Hematopoietic multipotent progenitor cell treated with erythropoietin and hydrocortisone succinate and interleukin-3 and kit ligand, for 17 days (in vitro differentiated cells): ENCODE measurements around the gene COQ4.

Source experiments
- DNase-seq: peaks from one replicate; pipeline ENCODE4 v3.0.0-alpha.2; 2015; ENCODE audit warnings: low spot score

Gene COQ4

DNA sequence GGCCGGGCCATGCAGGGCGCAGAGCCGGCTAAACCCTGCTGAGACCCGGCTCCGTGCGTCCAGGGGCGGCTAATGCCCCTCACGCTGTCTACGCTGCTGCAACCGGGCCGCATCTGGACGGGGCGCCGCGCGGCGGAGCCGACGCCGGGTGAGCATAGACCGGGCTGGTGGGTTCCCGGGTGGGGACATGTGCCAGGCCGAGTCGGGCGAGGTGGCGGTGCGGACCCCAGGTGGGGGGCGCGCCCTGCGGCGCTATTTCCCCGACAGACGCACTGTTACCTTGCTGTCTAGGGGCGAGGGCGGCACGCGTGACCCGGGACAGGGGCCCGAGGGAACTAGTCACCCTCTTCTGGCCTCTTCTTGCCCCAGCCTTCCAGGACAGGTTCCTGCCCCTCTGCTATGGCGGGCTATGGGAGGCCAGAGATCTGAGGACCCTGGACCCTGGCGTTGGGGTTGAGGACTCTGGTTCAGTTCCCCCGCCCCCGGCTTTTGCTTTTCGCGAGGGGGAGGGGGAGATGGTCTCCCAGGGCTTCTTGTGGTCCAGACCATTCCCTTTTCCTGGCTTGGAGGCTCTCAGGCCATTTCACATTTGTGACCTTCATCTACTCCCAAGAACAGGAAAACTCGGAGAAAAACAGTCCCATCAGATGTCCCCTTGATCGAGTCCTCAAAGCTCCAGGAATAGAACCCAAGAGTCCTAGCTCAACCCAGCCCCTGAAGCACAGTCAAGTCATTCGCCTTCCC lies 18.2 kb downstream of the COQ4 start:
- DNase-seq: no peak

DNA sequence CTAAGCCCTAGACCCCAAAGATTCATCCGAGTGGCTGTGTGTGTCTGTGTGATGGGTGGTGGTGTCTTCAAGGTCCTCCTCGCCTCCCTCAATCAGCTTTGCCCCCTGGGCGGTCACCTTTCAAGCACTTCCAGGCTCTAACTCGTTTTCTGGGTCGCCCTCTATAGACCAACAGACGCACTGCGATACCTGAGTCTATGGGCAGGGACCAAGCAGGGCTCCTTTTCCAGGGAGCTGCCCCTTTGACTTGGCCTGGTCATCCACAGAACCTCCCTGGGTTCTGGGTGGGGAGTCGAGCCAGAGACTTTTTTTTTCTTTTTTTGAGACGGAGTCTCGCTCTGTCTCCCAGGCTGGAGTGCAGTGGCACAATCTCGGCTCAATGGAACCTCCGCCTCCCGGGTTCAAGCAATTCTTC lies 18.8 kb downstream of the COQ4 start:
- DNase-seq: peak; percentile 60

DNA sequence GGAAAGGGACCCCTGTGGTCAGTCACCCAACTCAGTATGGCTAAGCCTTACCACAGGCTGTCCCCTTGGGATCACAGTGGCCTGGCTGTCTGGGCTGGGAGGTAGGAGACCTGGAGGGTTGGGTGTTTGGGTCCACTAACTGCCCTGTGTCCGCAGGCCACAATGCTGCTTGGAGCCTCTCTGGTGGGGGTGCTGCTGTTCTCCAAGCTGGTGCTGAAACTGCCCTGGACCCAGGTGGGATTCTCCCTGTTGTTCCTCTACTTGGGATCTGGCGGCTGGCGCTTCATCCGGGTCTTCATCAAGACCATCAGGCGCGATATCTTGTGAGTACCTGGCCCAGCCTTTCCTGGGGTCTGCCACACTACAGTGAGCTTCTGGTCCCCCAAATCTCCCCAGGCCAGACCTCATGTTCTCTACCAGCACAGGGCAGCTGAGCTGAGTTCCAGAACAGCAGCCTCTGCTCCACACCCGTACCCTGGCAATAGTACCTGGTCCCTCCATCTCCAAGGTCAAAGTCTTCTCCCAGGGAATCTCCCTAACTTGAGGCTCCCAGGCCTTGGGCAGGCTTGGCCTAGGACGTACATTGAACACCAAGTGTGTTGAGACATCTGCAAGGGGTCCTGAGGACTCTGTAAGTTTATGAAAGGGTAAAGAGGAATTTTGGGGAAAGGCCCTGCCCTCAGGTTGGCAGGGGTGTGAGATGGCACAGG lies 20.5 kb downstream of the COQ4 start:
- no peak for DNase-seq

DNA sequence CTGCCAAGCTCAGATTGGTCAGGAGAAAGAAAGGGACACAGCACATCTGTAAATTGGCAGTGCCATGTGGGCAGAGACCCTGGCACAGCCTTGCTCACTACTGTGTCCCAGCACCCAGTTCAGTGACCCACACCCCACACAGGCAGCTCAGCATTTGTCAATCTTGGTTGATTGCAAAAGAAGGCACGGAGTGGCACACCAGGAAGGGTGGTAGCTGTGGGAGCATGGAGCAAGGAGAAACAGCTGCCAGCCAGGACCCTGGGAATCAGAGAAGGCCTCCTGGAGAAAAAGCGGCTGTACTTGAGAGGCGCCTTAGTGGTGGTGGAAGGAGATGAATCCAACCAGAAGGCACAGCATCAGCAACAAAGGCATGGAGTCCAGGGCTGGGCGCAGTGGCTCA lies 21.2 kb downstream of the COQ4 start:
- no peak for DNase-seq

DNA sequence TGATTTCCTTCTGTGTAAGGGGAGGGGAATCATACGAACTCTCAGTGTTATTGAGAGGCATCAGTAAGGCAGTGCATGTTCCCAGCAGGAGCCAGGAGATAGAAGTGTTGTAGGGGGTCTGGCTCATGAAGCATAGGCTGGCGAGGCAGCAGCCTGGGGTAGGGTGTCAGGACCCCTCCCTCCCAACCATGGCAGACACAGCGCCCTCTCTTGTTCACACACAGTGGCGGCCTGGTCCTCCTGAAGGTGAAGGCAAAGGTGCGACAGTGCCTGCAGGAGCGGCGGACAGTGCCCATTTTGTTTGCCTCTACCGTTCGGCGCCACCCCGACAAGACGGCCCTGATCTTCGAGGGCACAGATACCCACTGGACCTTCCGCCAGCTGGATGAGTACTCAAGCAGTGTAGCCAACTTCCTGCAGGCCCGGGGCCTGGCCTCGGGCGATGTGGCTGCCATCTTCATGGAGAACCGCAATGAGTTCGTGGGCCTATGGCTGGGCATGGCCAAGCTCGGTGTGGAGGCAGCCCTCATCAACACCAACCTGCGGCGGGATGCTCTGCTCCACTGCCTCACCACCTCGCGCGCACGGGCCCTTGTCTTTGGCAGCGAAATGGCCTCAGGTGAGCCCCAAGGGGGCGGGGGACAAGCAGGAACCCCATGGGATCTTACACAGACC lies 22.4 kb downstream of the COQ4 start:
- DNase-seq: no peak

DNA sequence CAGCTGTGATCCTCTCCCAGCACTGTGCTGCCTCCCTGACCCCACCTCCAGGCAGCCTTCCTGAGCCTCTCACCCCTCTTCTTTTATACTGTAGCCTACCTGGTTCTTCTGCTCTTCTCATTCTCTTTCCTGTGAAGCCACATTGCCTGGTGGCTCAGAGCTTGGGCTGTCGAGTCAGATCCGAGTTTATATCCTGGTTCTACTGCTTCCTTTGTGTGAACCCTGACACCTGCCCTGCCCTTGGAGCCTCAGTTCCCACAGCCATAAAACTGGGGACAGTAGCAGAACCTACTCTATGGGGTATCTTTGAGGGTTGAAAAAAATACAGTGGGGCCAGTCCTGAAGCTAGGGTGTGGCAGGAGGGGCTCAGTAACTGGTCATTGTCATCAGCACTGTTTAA lies 26.5 kb downstream of the COQ4 start:
- no peak for DNase-seq

DNA sequence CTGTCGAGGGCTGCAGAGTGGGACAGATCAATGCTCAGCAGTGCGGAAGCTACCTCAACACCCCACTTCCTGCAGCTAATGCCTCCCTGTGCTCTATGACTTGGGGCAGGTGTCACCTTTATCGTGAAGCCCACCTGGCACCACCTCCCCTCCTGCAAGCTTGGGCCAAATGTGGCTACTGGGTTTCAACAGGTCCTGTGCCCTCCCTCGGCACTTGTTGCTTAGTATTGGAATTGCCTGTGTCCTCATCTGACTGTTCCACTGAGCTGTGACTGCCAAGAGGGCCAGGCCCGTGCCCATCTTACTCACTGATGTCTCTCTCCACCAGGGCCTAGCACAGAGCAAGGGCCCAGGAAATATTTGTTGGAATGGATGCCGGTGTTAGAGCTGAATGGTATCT lies 27.1 kb downstream of the COQ4 start:
- DNase-seq: no peak

DNA sequence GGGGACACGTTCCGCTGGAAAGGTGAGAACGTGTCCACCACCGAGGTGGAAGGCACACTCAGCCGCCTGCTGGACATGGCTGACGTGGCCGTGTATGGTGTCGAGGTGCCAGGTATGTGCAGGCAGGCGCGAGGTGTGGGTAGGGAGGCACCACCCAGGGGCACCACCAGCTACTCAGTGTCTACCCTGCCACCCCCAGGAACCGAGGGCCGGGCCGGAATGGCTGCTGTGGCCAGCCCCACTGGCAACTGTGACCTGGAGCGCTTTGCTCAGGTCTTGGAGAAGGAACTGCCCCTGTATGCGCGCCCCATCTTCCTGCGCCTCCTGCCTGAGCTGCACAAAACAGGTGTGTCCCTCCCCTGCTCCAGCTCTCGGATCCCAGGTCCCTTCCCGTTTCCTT lies 32.8 kb downstream of the COQ4 start:
- DNase-seq: no peak

DNA sequence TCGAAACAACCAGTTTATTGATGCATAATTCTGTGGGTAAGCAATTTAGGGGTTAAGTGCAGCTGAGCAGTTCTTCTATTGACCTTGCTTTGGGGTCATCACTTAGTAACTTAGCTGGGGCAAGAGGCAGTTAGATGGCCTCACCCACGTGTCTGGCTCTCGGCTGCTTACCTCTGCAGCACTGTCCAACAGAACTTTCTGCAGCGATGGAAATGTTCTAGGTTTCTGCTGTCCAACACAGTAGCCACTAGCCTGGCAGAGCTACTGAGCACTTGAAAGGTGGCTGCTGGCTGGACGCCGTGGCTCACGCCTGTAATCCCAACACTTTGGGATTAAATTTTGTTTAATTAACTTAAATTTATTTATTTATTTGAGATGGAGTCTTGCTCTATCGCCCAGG lies 35.5 kb downstream of the COQ4 start:
- DNase-seq: no peak

DNA sequence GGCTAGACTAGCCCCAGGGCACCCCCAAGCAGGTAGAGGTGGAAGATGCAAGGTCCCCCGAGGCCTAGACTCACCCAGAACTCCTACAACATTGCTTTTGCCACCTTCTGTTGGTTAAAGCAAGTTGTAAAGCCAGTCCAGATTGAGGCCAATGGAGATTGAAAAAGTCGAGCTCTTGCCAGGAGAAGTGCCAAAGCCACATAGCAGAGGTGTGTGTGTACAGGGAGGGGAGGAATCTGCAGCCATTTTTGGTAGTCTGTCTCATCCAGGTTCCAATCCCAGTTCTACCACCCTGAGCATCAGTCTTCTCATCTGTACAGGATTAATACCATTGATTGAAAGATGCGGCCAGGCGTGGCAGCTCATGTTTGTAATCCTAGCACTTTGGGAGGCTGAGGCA lies 36.2 kb downstream of the COQ4 start:
- no peak for DNase-seq

DNA sequence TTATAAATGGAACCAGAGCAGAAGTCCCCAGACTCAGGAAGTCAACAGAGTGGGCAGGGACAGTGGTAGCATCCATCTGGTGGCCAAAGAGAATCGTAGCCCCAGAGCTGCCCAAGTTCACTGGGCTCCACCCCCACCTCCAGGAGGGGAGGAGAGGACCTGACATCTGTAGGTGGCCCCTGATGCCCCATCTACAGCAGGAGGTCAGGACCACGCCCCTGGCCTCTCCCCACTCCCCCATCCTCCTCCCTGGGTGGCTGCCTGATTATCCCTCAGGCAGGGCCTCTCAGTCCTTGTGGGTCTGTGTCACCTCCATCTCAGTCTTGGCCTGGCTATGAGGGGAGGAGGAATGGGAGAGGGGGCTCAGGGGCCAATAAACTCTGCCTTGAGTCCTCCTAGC lies 38.2 kb downstream of the COQ4 start:
- no peak for DNase-seq

DNA sequence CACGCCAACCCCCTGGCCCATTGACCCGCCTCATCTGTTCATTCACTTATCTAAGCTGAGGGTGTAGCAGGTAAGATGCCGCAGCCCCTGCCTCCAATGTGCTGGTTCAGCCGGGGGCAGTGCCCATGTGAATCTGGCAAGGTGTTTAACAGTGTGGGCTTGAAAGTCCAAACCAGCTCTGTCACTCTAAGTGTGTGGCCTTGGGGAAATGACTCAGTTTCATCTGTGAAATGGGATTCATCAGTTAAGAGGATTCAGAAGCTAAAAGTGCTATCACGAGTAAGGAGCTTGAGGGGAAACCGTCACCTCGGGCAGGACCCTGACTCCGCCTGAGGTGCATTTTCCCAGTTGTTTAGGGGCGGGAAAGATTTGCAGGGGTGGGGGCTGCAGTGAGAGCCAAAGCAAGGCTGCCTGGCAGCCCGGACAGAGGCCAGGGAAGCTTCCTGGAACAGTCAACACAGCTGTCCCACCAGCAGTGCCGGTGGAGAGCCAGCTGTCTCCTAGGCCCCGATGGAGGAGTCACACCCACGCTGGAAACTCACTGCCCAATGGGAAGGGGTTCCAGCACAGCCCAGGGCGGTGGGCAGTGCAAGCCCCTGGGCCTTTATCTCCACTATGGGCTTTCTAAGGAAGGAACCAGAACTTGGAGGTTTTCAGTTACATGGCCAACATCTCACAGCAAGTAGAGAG lies 38.8 kb downstream of the COQ4 start:
- DNase-seq: no peak

DNA sequence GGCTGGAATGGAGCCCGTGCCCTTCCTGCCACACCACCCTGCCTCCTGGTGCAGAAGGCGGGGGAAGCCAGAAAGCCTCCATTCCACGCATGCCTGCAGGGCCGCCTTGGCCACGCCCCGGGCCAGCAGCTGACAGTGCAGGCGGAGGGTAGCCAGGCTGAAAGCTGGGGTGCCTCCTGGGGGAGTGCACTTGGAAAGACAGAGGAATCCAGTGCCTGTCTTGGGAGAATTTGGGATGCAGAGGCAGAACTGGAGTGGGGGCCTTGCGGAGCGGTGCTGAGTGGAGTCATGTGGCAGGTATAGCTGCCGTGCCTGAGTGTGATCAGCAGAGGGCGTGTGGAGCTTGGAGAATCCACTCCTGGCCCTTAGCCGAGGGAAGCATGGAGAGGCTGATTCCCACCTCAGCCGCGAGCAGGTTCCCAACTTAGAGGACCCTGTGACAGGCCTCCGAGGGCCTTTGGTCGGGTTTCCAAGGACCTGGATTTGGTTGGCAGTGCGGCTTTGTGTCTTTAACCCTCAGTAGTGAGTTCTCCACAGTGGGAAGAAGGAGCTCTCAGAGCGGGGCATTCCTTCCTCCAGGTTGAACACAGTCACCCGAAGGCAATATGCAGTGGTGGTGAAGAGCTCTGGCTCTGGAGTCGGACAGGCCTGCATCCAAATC lies 39.5 kb downstream of the COQ4 start:
- peak; percentile 81 for DNase-seq

DNA sequence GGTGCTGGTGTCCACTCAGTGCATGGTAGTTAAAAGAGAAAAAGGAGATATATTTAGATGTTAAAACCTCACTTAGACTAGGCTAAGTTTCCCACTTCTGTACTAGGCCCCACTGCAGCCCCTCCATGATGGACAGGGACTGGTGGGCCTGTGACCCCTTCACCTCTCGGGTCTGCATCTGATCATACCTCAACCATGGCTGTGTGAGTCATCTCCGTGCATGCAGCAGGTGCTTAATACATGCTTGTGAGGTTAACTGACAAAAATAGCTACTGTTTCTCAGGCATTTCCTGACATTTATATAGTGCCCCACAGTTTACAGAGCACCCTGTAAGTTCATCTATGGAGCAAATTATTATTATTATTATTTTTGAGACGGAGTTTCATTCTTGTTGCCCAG lies 40.1 kb downstream of the COQ4 start:
- DNase-seq: no peak

DNA sequence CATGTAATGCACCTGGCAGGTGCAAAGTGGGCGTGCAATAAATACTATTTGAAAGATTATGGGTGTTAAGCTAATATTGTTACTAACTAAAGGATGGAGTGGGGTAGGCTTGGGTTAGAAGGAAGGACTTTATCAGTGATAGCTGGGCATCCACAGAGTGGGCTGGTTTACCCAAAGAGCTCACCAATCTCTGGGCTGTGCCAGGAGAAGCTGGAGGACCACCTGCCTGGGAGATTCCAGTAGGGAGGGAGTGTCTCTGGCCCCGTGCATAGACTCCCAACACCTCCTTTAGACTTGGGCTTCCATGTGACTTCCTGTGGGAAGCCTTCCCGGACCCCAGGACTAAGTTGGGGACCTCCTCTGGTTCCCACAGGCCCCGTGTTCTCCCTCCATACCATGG lies 42.9 kb downstream of the COQ4 start:
- DNase-seq: no peak

DNA sequence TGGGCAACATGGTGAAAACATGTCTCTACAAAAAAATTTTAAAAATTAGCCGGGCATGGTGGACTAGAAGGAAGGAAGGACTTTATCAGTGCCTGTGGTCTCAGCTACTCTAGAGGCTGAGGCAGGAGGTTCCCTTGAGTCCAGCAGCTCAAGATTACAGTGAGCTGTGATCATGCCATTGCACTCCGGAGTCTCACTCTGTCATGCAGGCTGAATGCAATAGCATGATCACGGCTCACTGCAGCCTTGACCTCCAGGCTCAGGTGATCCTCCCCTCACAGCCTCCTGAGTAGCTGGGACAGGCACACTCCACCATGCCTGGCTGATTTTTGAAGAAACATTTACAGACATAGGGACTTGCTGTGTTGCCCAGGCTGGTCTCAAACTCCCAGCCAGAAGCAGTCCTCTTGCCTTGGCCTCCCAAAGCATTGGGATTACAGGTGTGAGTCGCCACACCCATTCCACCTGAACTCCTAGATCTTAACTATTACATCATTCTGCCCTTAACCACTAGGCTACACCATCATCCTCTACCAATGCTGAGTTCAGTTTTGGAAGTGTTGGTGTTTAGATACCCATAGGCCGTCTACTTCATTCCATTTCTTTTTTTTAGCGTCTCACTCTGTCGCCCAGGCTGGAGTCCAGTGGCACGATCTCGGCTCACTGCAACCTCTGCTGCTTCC lies 46.5 kb downstream of the COQ4 start:
- DNase-seq: no peak

DNA sequence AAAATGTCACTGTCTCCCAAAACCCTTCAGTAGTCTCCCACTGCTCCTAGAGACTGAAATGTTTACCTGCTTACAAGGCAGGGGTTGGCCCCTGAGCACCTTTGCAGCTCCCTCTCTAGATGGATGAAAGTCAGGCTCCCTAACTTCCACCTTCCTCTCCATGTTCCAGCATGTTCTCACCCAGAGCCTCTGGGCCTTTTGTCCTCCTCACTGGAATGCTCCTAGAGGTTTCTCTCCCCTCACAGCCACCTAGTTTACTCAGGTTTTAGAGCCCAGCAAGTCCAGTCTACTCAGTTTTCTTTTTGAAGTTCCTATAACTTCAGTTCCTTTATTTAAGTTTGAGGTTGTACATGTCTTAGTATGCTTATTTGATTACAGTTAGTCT lies 47.7 kb downstream of the COQ4 start:
- no peak for DNase-seq

DNA sequence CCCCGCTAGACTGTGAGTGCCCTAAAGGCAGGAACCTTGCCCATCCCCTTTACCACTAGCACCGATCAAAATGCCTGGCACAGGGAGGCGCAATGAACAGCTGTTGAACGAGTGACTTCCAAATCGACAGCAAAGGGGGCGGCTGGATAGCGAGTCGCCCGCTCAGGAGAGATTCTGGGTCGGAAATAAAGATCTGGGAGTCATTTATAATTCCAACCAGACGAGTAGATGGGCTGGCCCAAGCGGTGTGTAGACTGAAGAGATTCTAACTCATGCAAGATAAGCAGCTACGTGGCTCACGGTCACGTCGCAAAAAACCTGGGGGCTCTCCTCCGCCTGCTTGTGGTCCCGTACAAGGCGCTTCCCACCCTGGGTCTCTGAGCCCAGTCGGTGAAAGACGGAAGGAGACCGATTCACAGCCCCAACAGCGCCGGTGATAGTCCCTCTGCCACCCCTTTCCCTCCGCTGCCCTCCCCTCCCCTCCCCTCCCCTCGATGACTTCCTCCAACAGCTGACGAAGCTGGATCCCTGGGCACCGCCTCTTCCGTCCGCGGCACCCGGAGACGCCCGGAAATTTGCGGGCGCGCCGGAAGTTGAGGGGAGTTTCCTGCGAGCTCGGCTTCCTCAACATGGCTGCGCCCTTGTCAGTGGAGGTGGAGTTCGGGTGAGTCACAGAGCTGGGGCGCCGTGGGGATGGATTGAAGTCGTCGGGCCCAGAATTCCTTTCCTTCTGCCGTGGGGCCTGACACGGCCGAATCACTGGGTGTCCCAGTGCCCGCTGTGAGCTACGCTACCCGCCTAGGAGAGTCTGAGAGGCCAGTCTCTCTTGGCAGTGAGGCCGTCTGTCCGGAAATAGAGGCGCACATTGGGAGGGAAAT lies 48.4 kb downstream of the COQ4 start, which contains the start of gene URM1:
TSS of gene URM1 (plus strand) at position 623 of the 878 bp plus-strand sequence. CDS start at position 630, 7 bp downstream.
- DNase-seq: peak; percentile 97

DNA sequence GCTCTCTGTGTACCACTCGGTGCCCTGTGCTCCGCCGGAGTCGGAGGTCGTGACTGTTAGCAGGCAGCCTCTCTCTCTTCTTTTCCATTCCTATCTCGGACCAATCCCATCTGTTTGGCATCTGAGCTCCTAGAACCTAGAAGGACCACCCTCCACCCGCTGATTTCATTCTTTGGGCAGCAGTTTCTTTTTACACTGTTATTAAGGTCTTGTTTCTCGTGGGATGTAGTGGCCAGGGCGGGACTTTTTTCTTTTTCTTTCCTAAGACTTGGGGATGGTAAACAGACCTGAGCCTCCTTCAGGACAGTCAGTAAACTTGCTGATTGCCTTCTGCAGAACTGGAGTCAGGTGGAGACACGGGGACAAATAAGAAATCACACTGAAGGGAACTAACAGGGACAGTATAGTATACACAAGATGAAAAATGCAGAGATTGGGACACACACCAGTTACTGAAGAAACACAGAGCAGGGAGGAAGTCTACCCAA lies 49.0 kb downstream of the COQ4 start:
- DNase-seq: no peak

DNA sequence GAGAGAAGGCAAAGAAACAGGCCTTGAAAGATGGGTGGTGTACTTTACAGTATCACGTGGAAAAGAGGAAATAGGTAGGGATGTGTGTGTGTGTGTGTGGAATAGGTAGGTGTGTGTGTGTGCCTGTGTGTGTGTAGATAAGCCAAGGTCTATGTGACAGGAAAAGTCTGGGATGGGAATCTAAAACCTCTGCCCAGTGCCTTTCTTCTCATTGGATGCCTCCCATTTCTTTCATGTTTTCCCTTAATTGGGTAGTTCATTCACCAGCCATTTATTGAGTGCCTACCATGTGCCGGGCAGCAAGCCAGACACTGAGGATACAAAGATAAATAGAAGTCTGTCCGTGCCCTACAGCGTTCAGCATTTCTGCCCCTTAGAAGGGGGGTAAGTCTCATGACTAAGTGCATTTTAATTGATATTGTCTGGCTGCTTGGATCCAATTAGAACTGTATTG lies 49.6 kb downstream of the COQ4 start:
- peak; percentile 53 for DNase-seq
